Measurements from ENCODE around the gene OR1D2. TPM values are rescaled to one million over a fixed set of nuclear protein-coding genes. Genes with fewer than 3 reads are reported as not detected.

Gene OR1D2
- total and polyA plus RNA-seq, 12 donors = not detected

- intact Hi-C loops (cut with DNase I) = no loop called here
- no peaks in the 10 kb centered on the region for H3K4me1 ChIP-seq (replicated peaks in 1 of 2)
- H3K36me3 ChIP-seq (replicated peaks in 1 of 2) = no peaks in the 10 kb centered on the region
- TF ChIP-seq CTCF (IDR thresholded peaks at IDR 0.05) (no peak), POLR2A (IDR thresholded peaks at IDR 0.05) (no peak)
- no peak overlapping the region for H3K27ac ChIP-seq
- H3K27me3 ChIP-seq = no peaks in the 10 kb centered on the region
- H3K9me3 ChIP-seq (replicated peaks in 1 of 3) = no peaks in the 10 kb centered on the region
- 90 to 94% (median 92%) methylated on average over 8 of the region's 8 CpGs for WGBS, 4 donors
- DNase-seq = peak in 1 of 7 donors; percentile 48
- H3K4me3 ChIP-seq = peak overlapping the region in 1 of 4 donors; percentile 65
Measured at GRCh38 chr17:3049705-3050295, 54.4 kb downstream of the OR1D2 start.

DNA sequence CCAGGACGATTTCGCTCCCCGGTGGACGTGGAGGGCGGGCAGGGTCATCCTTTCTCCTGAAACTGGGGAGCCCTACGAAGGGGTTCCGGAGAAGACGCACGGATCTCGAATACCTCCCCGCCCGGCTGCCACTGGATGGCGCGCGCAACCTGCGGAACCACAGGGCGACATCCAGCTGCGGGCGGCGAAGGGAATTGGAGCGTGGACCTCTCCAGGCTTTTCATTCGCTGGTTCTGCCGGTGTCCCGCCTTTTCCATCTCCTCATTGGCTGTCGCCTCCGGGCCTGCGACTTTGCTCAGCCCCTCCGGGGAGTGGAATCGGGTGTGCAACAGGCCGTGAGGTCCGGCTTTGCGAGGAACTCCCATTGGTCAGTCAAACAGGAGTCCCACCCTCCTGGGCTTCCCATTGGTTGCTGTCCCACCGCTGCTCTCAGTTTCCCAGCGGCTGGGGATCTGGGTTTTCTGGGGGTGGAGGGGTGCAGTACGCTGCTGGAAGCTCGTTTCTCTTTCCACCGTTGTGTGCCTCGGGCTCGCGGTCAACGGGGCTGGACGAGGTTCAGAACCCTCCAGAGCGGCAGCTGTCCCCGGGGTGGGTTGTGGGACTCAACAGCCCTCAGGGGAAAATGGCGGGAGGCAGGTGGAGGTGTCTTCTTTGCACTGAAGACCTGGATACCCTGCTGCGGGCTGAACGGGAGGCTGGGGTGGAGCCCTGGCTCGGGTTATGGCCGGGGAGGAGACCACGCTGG, 55.3 kb downstream of the OR1D2 start:
- intact Hi-C loops (cut with DNase I) = no loop called here
- Histone ChIP-seq H3K27me3 (no peaks in the 10 kb centered on the region), H3K36me3 (replicated peaks in 1 of 2) (no peaks in the 10 kb centered on the region), H3K9me3 (replicated peaks in 1 of 3) (no peaks in the 10 kb centered on the region), H3K4me3 (peak overlapping the region; percentile 50 to 70 (median 62)), H3K27ac (peak overlapping the region in 2 of 5 donors; percentile 38 to 61), H3K4me1 (replicated peaks in 1 of 2) (no peaks in the 10 kb centered on the region)
- TF ChIP-seq CTCF (IDR thresholded peaks at IDR 0.05) (peak; percentile 45 to 81 (median 66)), POLR2A (IDR thresholded peaks at IDR 0.05) (peak in 1 of 2 donors; percentile 31)
- WGBS, 4 donors = 1% methylated on average over 17 to 50 of the region's 50 CpGs
- DNase-seq = peak; percentile 94 to 98 (median 95)

- Histone ChIP-seq H3K27ac (no peak overlapping the region), H3K4me3 (no peak overlapping the region), H3K36me3 (replicated peaks in 1 of 2) (no peaks in the 10 kb centered on the region), H3K4me1 (replicated peaks in 1 of 2) (no peaks in the 10 kb centered on the region), H3K9me3 (replicated peaks in 1 of 3) (no peaks in the 10 kb centered on the region), H3K27me3 (no peaks in the 10 kb centered on the region)
- intact Hi-C loops (cut with DNase I) = no loop called here
- DNase-seq = no peak
- TF ChIP-seq POLR2A (IDR thresholded peaks at IDR 0.05) (no peak), CTCF (IDR thresholded peaks at IDR 0.05) (no peak)
- 78 to 91% (median 86%) methylated on average over 3 of the region's 3 CpGs for WGBS, 4 donors
Measured at GRCh38 chr17:3046753-3047152, 57.5 kb downstream of the OR1D2 start.

DNA sequence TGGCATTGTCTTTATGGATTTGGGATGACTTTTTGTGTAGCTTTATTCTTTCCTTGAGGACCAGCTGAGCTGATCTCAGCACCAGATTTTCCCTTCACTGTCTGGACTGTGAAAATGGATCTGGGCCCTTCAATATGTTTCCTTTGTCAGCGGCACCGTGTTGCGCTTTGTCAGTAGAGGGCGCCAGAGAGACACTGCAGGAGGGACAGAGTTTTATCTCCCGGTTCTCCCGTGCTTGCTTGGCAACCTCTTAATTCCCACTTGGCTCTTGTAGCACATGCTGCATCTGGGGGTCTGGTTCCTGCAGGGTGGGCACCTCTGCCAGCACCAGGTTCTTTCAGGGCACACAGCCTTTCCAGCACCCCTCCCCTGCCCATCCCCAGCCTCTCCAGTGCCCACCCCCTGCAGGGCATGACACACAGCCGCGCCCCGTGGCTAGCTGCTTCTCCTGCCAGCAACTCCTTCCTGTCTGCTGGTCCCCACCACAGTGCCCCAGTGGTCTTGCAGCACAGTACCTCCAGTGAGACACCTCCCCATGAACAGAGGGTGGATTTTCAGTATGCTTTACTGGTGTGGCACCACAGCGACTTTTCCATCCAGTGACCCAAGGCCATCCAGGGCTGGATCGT, 60.4 kb downstream of the OR1D2 start:
- Histone ChIP-seq H3K27me3 (no peaks in the 10 kb centered on the region), H3K4me1 (replicated peaks in 1 of 2) (no peaks in the 10 kb centered on the region), H3K27ac (no peak overlapping the region), H3K4me3 (no peak overlapping the region), H3K9me3 (replicated peaks in 1 of 3) (no peaks in the 10 kb centered on the region), H3K36me3 (replicated peaks in 1 of 2) (no peaks in the 10 kb centered on the region)
- DNase-seq = peak in 1 of 7 donors; percentile 37
- intact Hi-C loops (cut with DNase I) = no loop called here
- no peak for TF ChIP-seq CTCF (IDR thresholded peaks at IDR 0.05)
- no peak for TF ChIP-seq POLR2A (IDR thresholded peaks at IDR 0.05)
- WGBS, 4 donors = 57 to 66% (median 62%) methylated on average over 9 to 11 of the region's 11 CpGs
